Measurements from ENCODE around the gene FLII. TPM values are rescaled to one million over a fixed set of nuclear protein-coding genes. Genes with fewer than 3 reads are reported as not detected.

FLII gene
- total RNA-seq, 1 experiment from 2014 or later: 298 TPM

DNA sequence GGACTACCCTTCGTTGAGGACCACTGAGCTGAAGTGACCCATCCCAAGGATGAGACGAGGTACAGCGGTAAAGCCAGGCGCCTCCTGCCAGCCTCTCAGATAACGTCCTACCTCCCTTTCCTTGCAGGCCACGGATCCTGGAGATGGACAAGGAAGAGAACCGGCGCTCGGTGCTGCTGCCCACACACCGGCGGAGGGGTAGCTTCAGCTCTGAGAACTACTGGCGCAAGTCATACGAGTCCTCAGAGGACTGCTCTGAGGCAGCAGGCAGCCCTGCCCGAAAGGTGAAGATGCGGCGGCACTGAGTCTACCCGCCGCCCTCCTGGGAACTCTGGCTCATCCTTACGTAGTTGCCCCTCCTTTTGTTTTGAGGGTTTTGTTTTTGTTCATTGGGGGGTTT, 50.4 kb downstream of the FLII start:
- no peaks in the 10 kb centered on the region for H4K20me1 ChIP-seq (ENCODE audit: control insufficient read depth, insufficient read depth, insufficient read length)
- H3K27ac ChIP-seq (ENCODE audit: insufficient read length, low read depth, low read length): no peak overlapping the region
- no peak overlapping the region for H2AK5ac ChIP-seq (ENCODE audit: insufficient read length, low read length)
- H3K79me1 ChIP-seq (ENCODE audit: insufficient read depth, low read depth, low read length, poor library complexity, severe bottlenecking): no peaks in the 10 kb centered on the region
- no peak for DNase-seq
- no peaks in the 10 kb centered on the region for H3K27me3 ChIP-seq (ENCODE audit: insufficient read depth, low read length)
- H3K4me2 ChIP-seq (ENCODE audit: insufficient read depth, insufficient read length, low read length): no peak overlapping the region
- H2BK12ac ChIP-seq (ENCODE audit: insufficient read length, low read depth, low read length): no peak overlapping the region
- no peak overlapping the region for H3K14ac ChIP-seq (ENCODE audit: insufficient read depth, low read length)
- no peak overlapping the region for H3K23ac ChIP-seq (ENCODE audit: insufficient read length, low read depth, low read length)
- Mint-ChIP-seq H3K36me3 (ENCODE audit: insufficient read depth in 1 of 3, low read depth in 3 of 3) (peaks cover 25 to 62% (median 39%) of the 10 kb centered on the region in 3 experiments; a peak in 6 of 7 replicates), H3K9me3 (no peaks in the 10 kb centered on the region), H3K27ac (no peak overlapping the region), H3K4me3 (no peak overlapping the region), H3K27me3 (ENCODE audit: low read depth) (no peaks in the 10 kb centered on the region), H3K4me1 (peaks cover 4 to 6% of the 10 kb centered on the region in 2 experiments)
- H3K4ac ChIP-seq (ENCODE audit: low read depth, low read length): no peak overlapping the region
- no peaks in the 10 kb centered on the region for H3K23me2 ChIP-seq (ENCODE audit: insufficient read length, low read depth, low read length, poor library complexity, severe bottlenecking)
- H4K8ac ChIP-seq (replicated peaks; ENCODE audit: insufficient read length, low read depth, low read length): no peak overlapping the region
- no CpG with 5 or more reads among the region's 19 CpGs for WGBS (ENCODE audit: extremely low coverage, insufficient read length, low lambda C conversion rate)
- H2AFZ ChIP-seq (ENCODE audit: low read length): no peak overlapping the region
- no peak overlapping the region for H4K5ac ChIP-seq (ENCODE audit: insufficient read length, low read depth, low read length)
- H2BK20ac ChIP-seq (ENCODE audit: low read depth, low read length, poor library complexity, severe bottlenecking): no peak overlapping the region
- no peaks in the 10 kb centered on the region for H3K4me1 ChIP-seq (ENCODE audit: insufficient read depth, low read length)
- no peak overlapping the region for H3K56ac ChIP-seq (ENCODE audit: insufficient read length, low read depth, low read length)
- no peak overlapping the region for H3K9ac ChIP-seq (ENCODE audit: extremely low read depth, insufficient read length, low read length)
- H2BK120ac ChIP-seq (ENCODE audit: low read depth, low read length, poor library complexity, severe bottlenecking): no peak overlapping the region
- TF ChIP-seq, protein P1, sequence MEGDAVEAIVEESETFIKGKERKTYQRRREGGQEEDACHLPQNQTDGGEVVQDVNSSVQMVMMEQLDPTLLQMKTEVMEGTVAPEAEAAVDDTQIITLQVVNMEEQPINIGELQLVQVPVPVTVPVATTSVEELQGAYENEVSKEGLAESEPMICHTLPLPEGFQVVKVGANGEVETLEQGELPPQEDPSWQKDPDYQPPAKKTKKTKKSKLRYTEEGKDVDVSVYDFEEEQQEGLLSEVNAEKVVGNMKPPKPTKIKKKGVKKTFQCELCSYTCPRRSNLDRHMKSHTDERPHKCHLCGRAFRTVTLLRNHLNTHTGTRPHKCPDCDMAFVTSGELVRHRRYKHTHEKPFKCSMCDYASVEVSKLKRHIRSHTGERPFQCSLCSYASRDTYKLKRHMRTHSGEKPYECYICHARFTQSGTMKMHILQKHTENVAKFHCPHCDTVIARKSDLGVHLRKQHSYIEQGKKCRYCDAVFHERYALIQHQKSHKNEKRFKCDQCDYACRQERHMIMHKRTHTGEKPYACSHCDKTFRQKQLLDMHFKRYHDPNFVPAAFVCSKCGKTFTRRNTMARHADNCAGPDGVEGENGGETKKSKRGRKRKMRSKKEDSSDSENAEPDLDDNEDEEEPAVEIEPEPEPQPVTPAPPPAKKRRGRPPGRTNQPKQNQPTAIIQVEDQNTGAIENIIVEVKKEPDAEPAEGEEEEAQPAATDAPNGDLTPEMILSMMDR (conservative IDR thresholded peaks at IDR 0.05): no peak
- no peak overlapping the region for H4K91ac ChIP-seq (ENCODE audit: insufficient read length, low read depth, low read length)
- no peak overlapping the region for H2BK15ac ChIP-seq (ENCODE audit: low read depth, low read length)
- H3K9me3 ChIP-seq (ENCODE audit: control insufficient read depth, low read depth, low read length): no peaks in the 10 kb centered on the region
- no peaks in the 10 kb centered on the region; the same call in 1 of the 2 replicates for H3K79me2 ChIP-seq (ENCODE audit: insufficient read depth, low read length)
- no peak overlapping the region for H2BK5ac ChIP-seq (ENCODE audit: insufficient read length, low read length)
- no peak overlapping the region for H3K18ac ChIP-seq (ENCODE audit: insufficient read length, low read depth, low read length)
- no peak overlapping the region for H3T11ph ChIP-seq (ENCODE audit: low read length)
